H1 (cell line): ENCODE results near the gene MACROD2. TPM values are rescaled to one million over a fixed set of nuclear protein-coding genes. Genes with fewer than 3 reads are reported as not detected.

ENCODE experiments used
- CTCF ChIA-PET: fragments of 300-600 bp; sonication (Branson Sonifier 250); formaldehyde crosslinking; loops from one replicate; lab custom pipeline; 2021; ENCODE audit not compliant: partially characterized antibody; lab: Charles Lee
- POLR2A ChIA-PET: fragments of 300-600 bp; sonication (Branson Sonifier 250); formaldehyde crosslinking; loops from one replicate; lab custom pipeline; 2021; ENCODE audit warnings: inconsistent platforms; ENCODE audit not compliant: partially characterized antibody; lab: Charles Lee
- DNase-seq, 2 experiments: peaks; one replicate each; pipeline versions ENCODE4 v3.0.0 to v3.0.0-alpha.2; 2010 to 2022; ENCODE audit warnings: low spot score in 2 of 2, low read depth in 1 of 2, mixed read lengths in 1 of 2
- FAIRE-seq: peaks from 2 replicates; lab custom pipeline; 2011; peaks lifted over from hg19 to GRCh38; lab: Jason Lieb, UNC
- H2AFZ ChIP-seq: 2 replicates; pipeline ENCODE4 v1.8.1; 2012; ENCODE audit warnings: low read length, inconsistent platforms
- H2AK5ac ChIP-seq: 2 replicates; pipeline ENCODE4 v1.6.1; 2013; ENCODE audit warnings: low read depth, low read length
- H2BK120ac ChIP-seq: replicated peaks from 2 replicates; pipeline ENCODE3; 2013; ENCODE audit warnings: low read depth, low read length, inconsistent platforms
- H2BK12ac ChIP-seq: 2 replicates; pipeline ENCODE4 v1.6.1; 2013; ENCODE audit warnings: low read depth, low read length
- H2BK15ac ChIP-seq: 2 replicates; pipeline ENCODE4 v1.6.1; 2013; ENCODE audit warnings: low read length
- H2BK20ac ChIP-seq: 2 replicates; pipeline ENCODE4 v1.6.1; 2013; ENCODE audit warnings: low read length
- H2BK5ac ChIP-seq: 2 replicates; pipeline ENCODE4 v1.6.1; 2013; ENCODE audit warnings: low read depth, low read length
- H3K14ac ChIP-seq: 2 replicates; pipeline ENCODE4 v1.6.1; 2013; ENCODE audit warnings: inconsistent platforms; ENCODE audit not compliant: insufficient read length
- H3K18ac ChIP-seq: 2 replicates; pipeline ENCODE4 v1.6.1; 2013; ENCODE audit warnings: low read length; ENCODE audit errors: extremely low read depth
- H3K23ac ChIP-seq: 2 replicates; pipeline ENCODE4 v1.6.1; 2013; ENCODE audit warnings: inconsistent platforms; ENCODE audit not compliant: insufficient read length
- H3K23me2 ChIP-seq: 2 replicates; pipeline ENCODE4 v1.6.1; 2013; ENCODE audit warnings: low read depth, low read length
- H3K27ac ChIP-seq: 2 replicates; pipeline ENCODE4 v1.6.1; 2011; ENCODE audit warnings: low read depth, low read length, inconsistent platforms
- H3K27me3 ChIP-seq, 4 experiments: replicated peaks in 1 of 4; 1 replicate in 1 of 4; 2 replicates in 3 of 4; pipeline versions ENCODE4 v1.6.1 to v1.8.1; 2011 to 2013; ENCODE audit warnings: low read length in 3 of 4, mild to moderate bottlenecking in 3 of 4, inconsistent platforms in 2 of 4, mixed read lengths in 2 of 4, moderate library complexity in 1 of 4; ENCODE audit not compliant: control insufficient read depth in 3 of 4, insufficient read depth in 3 of 4; ENCODE audit errors: extremely low read depth in 1 of 4
- H3K36me3 ChIP-seq, 4 experiments: 2 replicates each; pipeline versions ENCODE4 v1.6.1 to v1.8.1; 2011 to 2013; ENCODE audit warnings: mild to moderate bottlenecking in 4 of 4, low read length in 3 of 4, moderate library complexity in 2 of 4, control low read depth in 1 of 4, inconsistent platforms in 1 of 4; ENCODE audit not compliant: insufficient read depth in 4 of 4, control insufficient read depth in 2 of 4
- H3K4ac ChIP-seq: replicated peaks from 2 replicates; pipeline ENCODE3; 2013; ENCODE audit warnings: low read length, low read depth, mixed read lengths, inconsistent platforms; ENCODE audit not compliant: insufficient read length
- H3K4me1 ChIP-seq, 4 experiments: replicated peaks in 1 of 4; 1 replicate in 1 of 4; 2 replicates in 3 of 4; pipeline versions ENCODE4 v1.6.1 to v1.8.1; 2011 to 2013; ENCODE audit warnings: low read length in 3 of 4, inconsistent platforms in 2 of 4, mixed read lengths in 1 of 4; ENCODE audit not compliant: insufficient read depth in 4 of 4, control insufficient read depth in 3 of 4
- H3K4me2 ChIP-seq, 2 experiments: 2 replicates each; pipeline versions ENCODE4 v1.6.1 to v1.8.1; 2011 to 2013; ENCODE audit warnings: low read depth in 2 of 2, low read length in 2 of 2, control low read depth in 1 of 2, inconsistent platforms in 1 of 2, mild to moderate bottlenecking in 1 of 2; ENCODE audit not compliant: insufficient read depth in 1 of 2
- H3K4me3 ChIP-seq, 4 experiments: fragments of 200-600, 300-600 bp in 1 of 4; sonication (generic), shearing (Covaris generic), sonication (Bioruptor Twin) in 1 of 4; 2 replicates each; pipeline versions ENCODE4 v1.5.1 to v1.8.1; 2011 to 2016; ENCODE audit warnings: low read length in 4 of 4, low read depth in 3 of 4, control low read depth in 2 of 4, inconsistent platforms in 2 of 4, mild to moderate bottlenecking in 2 of 4, mixed read lengths in 1 of 4, moderate library complexity in 1 of 4; ENCODE audit not compliant: insufficient read depth in 2 of 4; ENCODE audit errors: extremely low read depth in 1 of 4
- H3K56ac ChIP-seq: replicated peaks from 2 replicates; pipeline ENCODE3; 2013; ENCODE audit warnings: low read depth, mild to moderate bottlenecking, mixed read lengths, low read length, inconsistent platforms; ENCODE audit not compliant: insufficient read length
- H3K79me1 ChIP-seq: 2 replicates; pipeline ENCODE4 v1.6.1; 2013; ENCODE audit warnings: low read depth, low read length, control low read depth
- H3K79me2 ChIP-seq, 2 experiments: 2 replicates each; pipeline versions ENCODE4 v1.6.1 to v1.8.1; 2012 to 2013; ENCODE audit warnings: low read length in 2 of 2, mild to moderate bottlenecking in 2 of 2, inconsistent platforms in 1 of 2; ENCODE audit not compliant: insufficient read depth in 2 of 2, control insufficient read depth in 1 of 2
- H3K9ac ChIP-seq, 4 experiments: replicated peaks in 1 of 4; 1 replicate in 1 of 4; 2 replicates in 3 of 4; pipeline versions ENCODE4 v1.6.1 to v1.8.1; 2011 to 2013; ENCODE audit warnings: low read depth in 3 of 4, low read length in 3 of 4, control low read depth in 2 of 4, mild to moderate bottlenecking in 2 of 4, moderate library complexity in 2 of 4, inconsistent platforms in 1 of 4; ENCODE audit errors: extremely low read depth in 1 of 4
- H3K9me3 ChIP-seq, 2 experiments: 2 replicates each; pipeline versions ENCODE4 v1.6.1 to v1.8.1; 2012 to 2013; ENCODE audit warnings: mild to moderate bottlenecking in 2 of 2, moderate library complexity in 2 of 2, control low read depth in 1 of 2, inconsistent platforms in 1 of 2, low read depth in 1 of 2, low read length in 1 of 2, mixed read lengths in 1 of 2; ENCODE audit not compliant: insufficient read depth in 2 of 2
- H4K20me1 ChIP-seq, 2 experiments: replicated peaks in 1 of 2; 2 replicates each; pipeline versions ENCODE3 to v1.8.1; 2011 to 2013; ENCODE audit warnings: inconsistent platforms in 2 of 2, low read length in 2 of 2, mild to moderate bottlenecking in 1 of 2; ENCODE audit not compliant: insufficient read depth in 2 of 2, control insufficient read depth in 1 of 2
- H4K5ac ChIP-seq: 2 replicates; pipeline ENCODE4 v1.6.1; 2013; ENCODE audit warnings: low read length, low read depth, mixed read lengths, inconsistent platforms; ENCODE audit not compliant: insufficient read length
- H4K8ac ChIP-seq: 2 replicates; pipeline ENCODE4 v1.8.0; 2013; ENCODE audit warnings: mild to moderate bottlenecking, moderate library complexity, low read length, inconsistent platforms; ENCODE audit not compliant: insufficient read depth; ENCODE audit errors: extremely low read depth
- H4K91ac ChIP-seq: replicated peaks from 2 replicates; pipeline ENCODE3; 2013; ENCODE audit warnings: low read length, mixed read lengths, inconsistent platforms; ENCODE audit not compliant: insufficient read length
- BACH1 ChIP-seq: IDR thresholded peaks from 2 replicates; pipeline ENCODE4 v1.6.1; 2012; ENCODE audit warnings: low read length, improper control_type of control experiment
- BCL11A ChIP-seq, 2 experiments: IDR thresholded peaks; one replicate each; pipeline ENCODE4 v1.6.1; 2011; ENCODE audit warnings: low read depth in 2 of 2, low read length in 2 of 2, mild to moderate bottlenecking in 2 of 2
- POLR2A ChIP-seq, 2 experiments: IDR thresholded peaks; 1 replicate in 1 of 2; 2 replicates in 1 of 2; pipeline ENCODE4 v1.6.1; 2011; ENCODE audit warnings: low read depth in 2 of 2, low read length in 2 of 2, mild to moderate bottlenecking in 2 of 2; ENCODE audit errors: control extremely low read depth in 1 of 2
- POU5F1 ChIP-seq: IDR thresholded peaks from 2 replicates; pipeline ENCODE4 v1.6.1; 2011; ENCODE audit warnings: low read depth, mild to moderate bottlenecking, low read length, moderate library complexity
- RAD21 ChIP-seq, 2 experiments: IDR thresholded peaks in 1 of 2; conservative IDR thresholded peaks in 1 of 2; 2 replicates each; pipeline ENCODE4 v1.6.1; 2011; ENCODE audit warnings: low read depth in 2 of 2, low read length in 2 of 2, improper control_type of control experiment in 1 of 2, inconsistent platforms in 1 of 2, mild to moderate bottlenecking in 1 of 2, moderate library complexity in 1 of 2
- RBBP5 ChIP-seq: IDR thresholded peaks from 2 replicates; pipeline ENCODE4 v1.7.1; 2012; ENCODE audit warnings: low read depth, mild to moderate bottlenecking, inconsistent platforms, low read length, moderate library complexity, borderline replicate concordance
- SIRT6 ChIP-seq: IDR thresholded peaks from one replicate; pipeline ENCODE4 v1.7.1; 2012; ENCODE audit warnings: low read length, inconsistent platforms
- SIX5 ChIP-seq: IDR thresholded peaks from 2 replicates; pipeline ENCODE4 v1.6.1; 2011; ENCODE audit warnings: mild to moderate bottlenecking, low read depth, low read length
- SUZ12 ChIP-seq: fragments of 200-600 bp; sonication (generic); IDR thresholded peaks from 2 replicates; pipeline ENCODE4 v1.6.1; 2012; ENCODE audit warnings: mild to moderate bottlenecking, inconsistent platforms, low read length, moderate library complexity, mixed read lengths
- TAF7 ChIP-seq: optimal IDR thresholded peaks from 2 replicates; pipeline ENCODE3; 2011; ENCODE audit warnings: low read depth, mild to moderate bottlenecking, inconsistent platforms, low read length, moderate library complexity, borderline replicate concordance
- WGBS, 2 experiments: shearing (Covaris generic) in 1 of 2; methylation state at CpG; one replicate each; pipeline versions ENCODE4 v1.1.6 to v1.1.7; 2013 to 2015; ENCODE audit warnings: low lambda C conversion rate in 2 of 2, mixed read lengths in 2 of 2, inconsistent platforms in 1 of 2, low coverage in 1 of 2, missing lambda C conversion rate in 1 of 2; ENCODE audit not compliant: insufficient replicate concordance in 2 of 2, insufficient coverage in 1 of 2, insufficient read length in 1 of 2; ENCODE audit errors: extremely low coverage in 1 of 2, missing lambda C conversion rate in 1 of 2; 5-methylcytosine and 5-hydroxymethylcytosine counted together
- polyA plus RNA-seq, 7 experiments: library from polyadenylated mRNA; depleted of rRNA in 3 of 7; stranded (reverse) in 5 of 7; unstranded in 2 of 7; fragments of >200 nt in 5 of 7; fragments of 200-250 nt in 2 of 7; gene quantifications; 1 replicate in 5 of 7; 2 replicates in 1 of 7; 4 replicates in 1 of 7; pipeline versions ENCODE4 v1.2.1 to v1.2.3, GENCODE V29; 2011 to 2013; ENCODE audit warnings: missing spikeins in 2 of 7, mixed read lengths in 2 of 7
- total RNA-seq: library from RNA; stranded (reverse); fragmentation: NEBNext Ultra II Directional; extraction: Animal tissue kit (Norgen Biotek cat#: 25700); gene quantifications from 2 replicates; pipeline ENCODE4 v1.2.1, GENCODE V29; 2021
- TF ChIP-seq, protein P1 (sequence below), 3 experiments: IDR thresholded peaks; 1 replicate in 2 of 3; 2 replicates in 1 of 3; pipeline versions ENCODE4 v1.5.1 to v1.6.1; 2011; ENCODE audit warnings: low read length in 3 of 3, mild to moderate bottlenecking in 3 of 3, inconsistent platforms in 2 of 3, low read depth in 1 of 3, moderate library complexity in 1 of 3; ENCODE audit not compliant: insufficient read depth in 1 of 3; ENCODE audit errors: control extremely low read depth in 1 of 3

The MACROD2 gene
- total and polyA plus RNA-seq, 2 of the 8 experiments (the other 6 are each of a cell fraction or from before 2014, with no cell fraction given) = 0.70 to 3.9 TPM

DNA sequence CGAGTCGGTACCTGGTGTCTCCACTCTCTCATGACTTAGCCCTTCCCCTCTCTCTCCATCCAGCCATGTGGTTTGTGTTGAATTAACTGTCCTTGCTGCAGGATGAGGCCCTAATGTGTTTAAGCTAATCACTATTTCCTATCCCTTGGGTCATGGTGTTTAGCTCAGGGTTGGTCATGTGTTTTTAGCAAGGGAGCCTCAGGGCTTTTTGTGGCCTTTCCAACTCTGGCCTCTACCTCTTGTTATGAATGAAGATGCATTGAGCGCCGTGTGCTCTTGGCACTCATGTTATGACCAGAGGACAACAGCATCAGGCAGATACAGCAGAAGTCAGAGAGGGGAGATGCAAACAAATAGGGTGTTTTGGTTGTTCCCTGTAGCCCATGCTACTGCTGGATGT, 1016.3 kb downstream of the MACROD2 start:
- WGBS, 2 experiments = 84% methylated on average over 4 of the region's 4 CpGs; no CpG with 5 or more reads in 1 of the 2 experiments
- Histone ChIP-seq H4K91ac (no peak overlapping the region), H3K9me3 (no peaks in the 10 kb centered on the region), H3K56ac (no peak overlapping the region), H3K18ac (no peak overlapping the region), H2AK5ac (no peak overlapping the region), H4K8ac (no peak overlapping the region), H2BK15ac (no peak overlapping the region), H3K27ac (no peak overlapping the region), H2BK12ac (no peak overlapping the region), H2BK120ac (no peak overlapping the region), H4K20me1 (no peaks in the 10 kb centered on the region), H3K9ac (no peak overlapping the region), H2BK20ac (no peak overlapping the region), H3K4me2 (no peak overlapping the region), H3K27me3 (no peaks in the 10 kb centered on the region), H3K4me3 (no peak overlapping the region), H3K79me1 (no peaks in the 10 kb centered on the region), H2AFZ (no peak overlapping the region), H3K36me3 (no peaks in the 10 kb centered on the region), H3K23ac (no peak overlapping the region), H3K23me2 (no peaks in the 10 kb centered on the region), H3K4ac (no peak overlapping the region), H3K79me2 (no peaks in the 10 kb centered on the region), H3K14ac (no peak overlapping the region), H4K5ac (no peak overlapping the region), H3K4me1 (no peaks in the 10 kb centered on the region), H2BK5ac (no peak overlapping the region)
- TF ChIP-seq POU5F1 = no peak
- TF ChIP-seq BCL11A (IDR thresholded peaks at IDR 0.05; ENCODE audit: low read depth in 2 of 2, low read length in 2 of 2) = no peak
- TF ChIP-seq RAD21 (IDR thresholded peaks at IDR 0.05 in 1 of 2, conservative IDR thresholded peaks at IDR 0.05 in 1 of 2; ENCODE audit: low read depth in 2 of 2, low read length in 2 of 2) = no peak
- no peak for TF ChIP-seq SIRT6
- TF ChIP-seq BACH1 = no peak
- TF ChIP-seq RBBP5 = no peak
- no peak for TF ChIP-seq POLR2A (IDR thresholded peaks at IDR 0.05; ENCODE audit: control extremely low read depth in 1 of 2, low read depth in 2 of 2, low read length in 2 of 2)
- TF ChIP-seq TAF7 = no peak
- TF ChIP-seq, protein P1, sequence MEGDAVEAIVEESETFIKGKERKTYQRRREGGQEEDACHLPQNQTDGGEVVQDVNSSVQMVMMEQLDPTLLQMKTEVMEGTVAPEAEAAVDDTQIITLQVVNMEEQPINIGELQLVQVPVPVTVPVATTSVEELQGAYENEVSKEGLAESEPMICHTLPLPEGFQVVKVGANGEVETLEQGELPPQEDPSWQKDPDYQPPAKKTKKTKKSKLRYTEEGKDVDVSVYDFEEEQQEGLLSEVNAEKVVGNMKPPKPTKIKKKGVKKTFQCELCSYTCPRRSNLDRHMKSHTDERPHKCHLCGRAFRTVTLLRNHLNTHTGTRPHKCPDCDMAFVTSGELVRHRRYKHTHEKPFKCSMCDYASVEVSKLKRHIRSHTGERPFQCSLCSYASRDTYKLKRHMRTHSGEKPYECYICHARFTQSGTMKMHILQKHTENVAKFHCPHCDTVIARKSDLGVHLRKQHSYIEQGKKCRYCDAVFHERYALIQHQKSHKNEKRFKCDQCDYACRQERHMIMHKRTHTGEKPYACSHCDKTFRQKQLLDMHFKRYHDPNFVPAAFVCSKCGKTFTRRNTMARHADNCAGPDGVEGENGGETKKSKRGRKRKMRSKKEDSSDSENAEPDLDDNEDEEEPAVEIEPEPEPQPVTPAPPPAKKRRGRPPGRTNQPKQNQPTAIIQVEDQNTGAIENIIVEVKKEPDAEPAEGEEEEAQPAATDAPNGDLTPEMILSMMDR (IDR thresholded peaks at IDR 0.05; ENCODE audit: control extremely low read depth in 1 of 3, insufficient read depth in 1 of 3, low read depth in 1 of 3, low read length in 3 of 3) = no peak
- TF ChIP-seq SIX5 = no peak
- no peak for TF ChIP-seq SUZ12
- ChIA-PET CTCF (no interaction called here), POLR2A (no interaction called here)
- DNase-seq (no peak), FAIRE-seq (no peak)
